Measurements from ENCODE around the gene C17orf50.

Gene C17orf50

GRCh38 chr17:35795871-35796265 is 35.2 kb downstream of the C17orf50 start:
- H3K4me1 ChIP-seq (ENCODE audit: insufficient read depth, insufficient read length): peaks cover 1% of the 10 kb centered on the region
- no peaks in the 10 kb centered on the region for H3K36me3 ChIP-seq (ENCODE audit: insufficient read depth, insufficient read length, low read length)
- peak overlapping the region; percentile 47 for H3K9ac ChIP-seq (ENCODE audit: insufficient read length, low read depth)
- no peaks in the 10 kb centered on the region for H3K9me3 ChIP-seq (ENCODE audit: insufficient read depth, low read length)
- no peak overlapping the region for H3K4me3 ChIP-seq (ENCODE audit: insufficient read length, low read depth)
- TF ChIP-seq SUZ12 (IDR thresholded peaks at IDR 0.05; ENCODE audit: extremely low read depth, insufficient read depth, insufficient read length): no peak
- TF ChIP-seq YY1 (IDR thresholded peaks at IDR 0.05; ENCODE audit: insufficient read depth, insufficient read length): no peak
- TF ChIP-seq ZNF274 (IDR thresholded peaks at IDR 0.05; ENCODE audit: low read depth, low read length): no peak
- no peak for DNase-seq (ENCODE audit: low read depth, low spot score)
- H3K27me3 ChIP-seq (ENCODE audit: insufficient read depth, insufficient read length): peaks cover 51% of the 10 kb centered on the region

GRCh38 chr17:35796942-35797341 is 36.3 kb downstream of the C17orf50 start:
- Histone ChIP-seq H3K9me3 (ENCODE audit: insufficient read depth, low read length) (no peaks in the 10 kb centered on the region), H3K27me3 (ENCODE audit: insufficient read depth, insufficient read length) (peaks cover 51% of the 10 kb centered on the region), H3K36me3 (ENCODE audit: insufficient read depth, insufficient read length, low read length) (no peaks in the 10 kb centered on the region), H3K9ac (ENCODE audit: insufficient read length, low read depth) (no peak overlapping the region), H3K4me3 (ENCODE audit: insufficient read length, low read depth) (no peak overlapping the region), H3K4me1 (ENCODE audit: insufficient read depth, insufficient read length) (peaks cover 1% of the 10 kb centered on the region)
- DNase-seq (ENCODE audit: low read depth, low spot score): no peak
- no peak for TF ChIP-seq YY1 (IDR thresholded peaks at IDR 0.05; ENCODE audit: insufficient read depth, insufficient read length)
- no peak for TF ChIP-seq ZNF274 (IDR thresholded peaks at IDR 0.05; ENCODE audit: low read depth, low read length)
- TF ChIP-seq SUZ12 (IDR thresholded peaks at IDR 0.05; ENCODE audit: extremely low read depth, insufficient read depth, insufficient read length): no peak

GRCh38 chr17:35797370-35797769 is 36.7 kb downstream of the C17orf50 start:
- H3K9me3 ChIP-seq (ENCODE audit: insufficient read depth, low read length): no peaks in the 10 kb centered on the region
- H3K9ac ChIP-seq (ENCODE audit: insufficient read length, low read depth): no peak overlapping the region
- TF ChIP-seq ZNF274 (IDR thresholded peaks at IDR 0.05; ENCODE audit: low read depth, low read length) (no peak), YY1 (IDR thresholded peaks at IDR 0.05; ENCODE audit: insufficient read depth, insufficient read length) (no peak), SUZ12 (IDR thresholded peaks at IDR 0.05; ENCODE audit: extremely low read depth, insufficient read depth, insufficient read length) (no peak)
- peaks cover 51% of the 10 kb centered on the region for H3K27me3 ChIP-seq (ENCODE audit: insufficient read depth, insufficient read length)
- no peak overlapping the region for H3K4me3 ChIP-seq (ENCODE audit: insufficient read length, low read depth)
- DNase-seq (ENCODE audit: low read depth, low spot score): no peak
- no peaks in the 10 kb centered on the region for H3K36me3 ChIP-seq (ENCODE audit: insufficient read depth, insufficient read length, low read length)
- peaks cover 1% of the 10 kb centered on the region for H3K4me1 ChIP-seq (ENCODE audit: insufficient read depth, insufficient read length)

GRCh38 chr17:35797918-35798317 is 37.2 kb downstream of the C17orf50 start:
- peaks cover 49% of the 10 kb centered on the region for H3K27me3 ChIP-seq (ENCODE audit: insufficient read depth, insufficient read length)
- H3K9ac ChIP-seq (ENCODE audit: insufficient read length, low read depth): no peak overlapping the region
- no peaks in the 10 kb centered on the region for H3K36me3 ChIP-seq (ENCODE audit: insufficient read depth, insufficient read length, low read length)
- H3K9me3 ChIP-seq (ENCODE audit: insufficient read depth, low read length): no peaks in the 10 kb centered on the region
- no peak for TF ChIP-seq SUZ12 (IDR thresholded peaks at IDR 0.05; ENCODE audit: extremely low read depth, insufficient read depth, insufficient read length)
- no peak overlapping the region for H3K4me3 ChIP-seq (ENCODE audit: insufficient read length, low read depth)
- peaks cover 1% of the 10 kb centered on the region for H3K4me1 ChIP-seq (ENCODE audit: insufficient read depth, insufficient read length)
- no peak for DNase-seq (ENCODE audit: low read depth, low spot score)

- DNase-seq (ENCODE audit: low read depth, low spot score): no peak
- no peaks in the 10 kb centered on the region for H3K36me3 ChIP-seq (ENCODE audit: insufficient read depth, insufficient read length, low read length)
- peaks cover 1% of the 10 kb centered on the region for H3K4me1 ChIP-seq (ENCODE audit: insufficient read depth, insufficient read length)
- no peak overlapping the region for H3K4me3 ChIP-seq (ENCODE audit: insufficient read length, low read depth)
- peaks cover 33% of the 10 kb centered on the region for H3K27me3 ChIP-seq (ENCODE audit: insufficient read depth, insufficient read length)
- TF ChIP-seq ZNF274 (IDR thresholded peaks at IDR 0.05; ENCODE audit: low read depth, low read length) (no peak), YY1 (IDR thresholded peaks at IDR 0.05; ENCODE audit: insufficient read depth, insufficient read length) (no peak), SUZ12 (IDR thresholded peaks at IDR 0.05; ENCODE audit: extremely low read depth, insufficient read depth, insufficient read length) (no peak)
- no peaks in the 10 kb centered on the region for H3K9me3 ChIP-seq (ENCODE audit: insufficient read depth, low read length)
- no peak overlapping the region for H3K9ac ChIP-seq (ENCODE audit: insufficient read length, low read depth)
Observed at GRCh38 chr17:35799942-35800341, 39.3 kb downstream of the C17orf50 start.

GRCh38 chr17:35801583-35802224 is 41.0 kb downstream of the C17orf50 start:
- DNase-seq (ENCODE audit: low read depth, low spot score): no peak
- TF ChIP-seq YY1 (IDR thresholded peaks at IDR 0.05; ENCODE audit: insufficient read depth, insufficient read length): no peak
- no peak for TF ChIP-seq ZNF274 (IDR thresholded peaks at IDR 0.05; ENCODE audit: low read depth, low read length)
- no peak for TF ChIP-seq SUZ12 (IDR thresholded peaks at IDR 0.05; ENCODE audit: extremely low read depth, insufficient read depth, insufficient read length)
- no peak overlapping the region for H3K9ac ChIP-seq (ENCODE audit: insufficient read length, low read depth)
- peaks cover 15% of the 10 kb centered on the region for H3K27me3 ChIP-seq (ENCODE audit: insufficient read depth, insufficient read length)
- H3K4me3 ChIP-seq (ENCODE audit: insufficient read length, low read depth): no peak overlapping the region
- H3K4me1 ChIP-seq (ENCODE audit: insufficient read depth, insufficient read length): no peaks in the 10 kb centered on the region
- H3K36me3 ChIP-seq (ENCODE audit: insufficient read depth, insufficient read length, low read length): no peaks in the 10 kb centered on the region
- no peaks in the 10 kb centered on the region for H3K9me3 ChIP-seq (ENCODE audit: insufficient read depth, low read length)

GRCh38 chr17:35804658-35805192 is 44.0 kb downstream of the C17orf50 start:
- Histone ChIP-seq H3K4me3 (ENCODE audit: insufficient read length, low read depth) (no peak overlapping the region), H3K27me3 (ENCODE audit: insufficient read depth, insufficient read length) (no peaks in the 10 kb centered on the region), H3K9ac (ENCODE audit: insufficient read length, low read depth) (no peak overlapping the region), H3K9me3 (ENCODE audit: insufficient read depth, low read length) (no peaks in the 10 kb centered on the region), H3K4me1 (ENCODE audit: insufficient read depth, insufficient read length) (no peaks in the 10 kb centered on the region), H3K36me3 (ENCODE audit: insufficient read depth, insufficient read length, low read length) (no peaks in the 10 kb centered on the region)
- TF ChIP-seq SUZ12 (IDR thresholded peaks at IDR 0.05; ENCODE audit: extremely low read depth, insufficient read depth, insufficient read length) (no peak), YY1 (IDR thresholded peaks at IDR 0.05; ENCODE audit: insufficient read depth, insufficient read length) (no peak), ZNF274 (IDR thresholded peaks at IDR 0.05; ENCODE audit: low read depth, low read length) (no peak)
- peak; percentile 68 for DNase-seq (ENCODE audit: low read depth, low spot score)
